ENCODE measurements around the gene RAET1G. TPM values are rescaled to one million over a fixed set of nuclear protein-coding genes. Genes with fewer than 3 reads are reported as not detected.

RAET1G gene
- total and polyA plus RNA-seq, 9 of the 15 experiments (the other 6 are each of a cell fraction or from before 2014, with no cell fraction given) = 0.11 TPM; not detected in 8

- TF ChIP-seq ZBTB5 (IDR thresholded peaks at IDR 0.05) = peak; percentile 99
- peak; percentile 100 for TF ChIP-seq CC2D1A (IDR thresholded peaks at IDR 0.05)
- peak; percentile 6; the same call in 1 of the 2 replicates for TF ChIP-seq ARID4B (CRISPR knock-in tag; IDR thresholded peaks at IDR 0.05)
- TF ChIP-seq MGA (IDR thresholded peaks at IDR 0.05) = peak; percentile 88
- TF ChIP-seq SMAD4 (CRISPR knock-in tag; conservative IDR thresholded peaks at IDR 0.05) = 0 out of 2 replicates have a peak, but pooled peaks have one; percentile 24
- peak; percentile 74 for TF ChIP-seq ATF7 (IDR thresholded peaks at IDR 0.05)
- TF ChIP-seq ZNF316 (IDR thresholded peaks at IDR 0.05) = 0 out of 2 replicates have a peak, but pooled peaks have one; percentile 4
- TF ChIP-seq NFIC (IDR thresholded peaks at IDR 0.05) = peak; percentile 25; the same call in 1 of the 2 replicates
Measured at GRCh38 chr6:149941583-149942460, 18.9 kb upstream of the RAET1G start, which contains the start of gene ULBP2 (continued).
